ENCODE results near the gene CYRIA.

CYRIA gene

DNA sequence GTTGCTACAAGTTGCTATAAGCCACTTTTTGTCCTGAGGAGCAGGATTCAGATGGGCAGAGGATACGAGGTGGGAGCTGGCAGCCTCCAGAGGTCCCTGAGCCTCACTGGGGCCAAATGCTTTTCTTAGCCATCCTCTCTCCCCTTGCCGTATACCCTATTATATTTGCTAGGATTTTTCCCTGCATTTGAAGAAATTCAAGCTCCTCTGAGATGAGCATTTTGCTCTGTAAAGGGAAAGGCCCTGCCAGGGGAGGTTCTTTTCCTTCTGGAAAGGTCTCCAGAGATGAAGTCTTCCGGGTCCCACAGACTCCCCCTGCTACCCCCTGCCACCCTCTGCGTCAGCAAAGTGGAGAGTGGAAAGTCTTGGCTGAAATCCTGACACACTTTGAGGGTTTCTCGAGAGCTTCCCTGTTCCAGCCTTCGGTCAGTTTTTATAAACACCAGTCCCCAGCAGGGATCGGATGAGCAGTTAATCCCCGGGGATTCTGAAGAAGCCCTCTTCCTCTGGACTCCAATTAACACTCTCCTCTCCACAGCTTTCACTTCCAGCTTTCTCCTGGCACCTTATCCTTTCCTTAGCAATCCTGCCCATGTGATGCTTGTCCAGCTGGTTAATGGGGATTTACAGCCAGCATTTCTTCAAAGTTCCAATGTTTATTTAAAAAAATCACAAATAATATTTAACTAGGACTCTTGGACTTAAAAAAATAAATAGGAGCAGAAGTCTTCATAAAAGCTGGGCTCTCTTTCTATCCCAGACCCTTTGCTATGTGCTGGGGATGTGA lies 13.1 kb downstream of the CYRIA start:
- no peak for DNase-seq (ENCODE audit: extremely low read depth in 1 of 2, low read depth in 1 of 2)

GRCh38 chr2:16650287-16651249 lies 15.1 kb downstream of the CYRIA start:
- no peak for DNase-seq (ENCODE audit: extremely low read depth in 1 of 2, low read depth in 1 of 2)

DNA sequence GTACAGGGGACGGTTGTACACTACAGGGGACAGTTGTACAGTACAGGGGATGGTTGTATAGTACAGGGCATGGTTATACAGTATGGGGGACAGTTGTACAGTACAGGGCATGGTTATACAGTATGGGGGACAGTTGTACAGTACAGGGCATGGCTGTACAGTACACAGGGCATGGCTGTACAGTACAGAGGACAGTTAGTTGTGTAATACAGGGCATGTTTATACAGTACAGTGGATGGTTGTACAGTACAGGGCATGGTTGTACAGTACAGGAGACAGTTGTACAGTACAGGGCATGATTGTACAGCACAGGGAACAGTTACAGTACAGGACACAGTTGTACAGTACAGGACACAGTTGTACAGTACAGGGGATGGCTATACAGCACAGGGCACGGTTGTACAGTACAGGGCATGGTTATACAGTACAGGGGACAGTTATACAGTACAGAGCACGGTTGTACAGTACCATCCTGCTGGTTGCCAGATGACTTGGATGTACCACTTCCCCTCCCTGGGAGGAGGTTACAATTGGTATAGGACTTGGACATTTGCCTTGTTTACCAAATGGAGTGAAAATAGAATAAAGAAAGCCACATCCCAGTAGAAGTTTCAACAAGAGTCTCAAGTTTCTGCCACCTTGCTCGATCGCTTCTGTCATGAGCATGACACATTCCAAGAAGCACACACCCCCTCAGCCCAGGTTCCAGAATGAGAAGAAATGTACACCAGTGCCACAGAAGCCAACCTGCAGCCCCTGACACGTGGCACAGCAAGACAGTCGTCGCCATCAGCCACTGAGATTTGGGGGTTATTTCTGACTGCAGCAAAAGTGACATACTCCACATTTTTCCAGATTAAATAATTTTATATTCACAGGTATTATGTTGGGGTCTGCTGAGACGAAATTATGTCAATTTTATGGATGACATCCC lies 16.0 kb downstream of the CYRIA start:
- no peak for DNase-seq (ENCODE audit: extremely low read depth in 1 of 2, low read depth in 1 of 2)

GRCh38 chr2:16647992-16648617 lies 17.5 kb downstream of the CYRIA start:
- no peak for DNase-seq (ENCODE audit: extremely low read depth in 1 of 2, low read depth in 1 of 2)

DNA sequence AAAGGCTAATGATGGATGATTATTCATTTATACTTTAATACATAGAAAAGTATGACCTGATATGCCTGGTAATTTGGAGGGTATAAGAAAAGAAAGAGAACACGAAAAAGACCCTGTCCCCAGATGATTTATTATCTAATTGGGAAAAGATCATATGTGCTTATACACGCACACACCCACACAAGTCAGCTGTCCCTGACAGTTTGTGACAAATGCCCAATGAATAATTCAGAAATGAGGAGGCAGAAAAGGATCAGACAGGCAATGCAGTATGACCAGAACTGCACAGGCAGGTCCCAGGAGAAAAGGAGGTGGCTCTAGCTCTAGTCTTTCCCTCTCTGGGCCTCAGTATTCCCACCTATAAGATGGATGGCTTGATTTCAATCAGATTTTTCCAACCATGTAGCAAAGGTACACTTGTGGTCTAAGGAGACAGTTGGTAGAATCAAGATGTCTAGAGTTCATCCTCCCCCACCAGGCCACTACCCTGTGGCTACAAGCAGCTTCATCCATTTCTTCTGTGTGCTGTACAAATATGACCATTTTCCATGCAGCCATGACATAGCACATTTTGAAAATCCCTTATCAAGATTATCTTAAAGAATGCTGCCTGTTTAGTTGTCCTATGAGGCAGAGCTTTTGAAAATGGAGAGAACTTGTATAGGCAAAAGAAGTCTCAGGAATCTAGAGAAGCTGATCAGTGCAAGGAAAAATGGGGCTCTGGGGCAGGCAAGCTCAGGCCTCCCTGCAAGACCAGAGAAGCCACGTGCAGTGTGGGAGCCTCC lies 19.7 kb downstream of the CYRIA start:
- DNase-seq (ENCODE audit: extremely low read depth in 1 of 2, low read depth in 1 of 2) = no peak

- no peak for DNase-seq (ENCODE audit: extremely low read depth in 1 of 2, low read depth in 1 of 2)
These were observed 20.5 kb downstream of the CYRIA start for GRCh38 chr2:16645088-16645487.

- DNase-seq (ENCODE audit: extremely low read depth in 1 of 2, low read depth in 1 of 2) = no peak
These were observed 21.3 kb downstream of the CYRIA start for GRCh38 chr2:16644221-16644925.

DNA sequence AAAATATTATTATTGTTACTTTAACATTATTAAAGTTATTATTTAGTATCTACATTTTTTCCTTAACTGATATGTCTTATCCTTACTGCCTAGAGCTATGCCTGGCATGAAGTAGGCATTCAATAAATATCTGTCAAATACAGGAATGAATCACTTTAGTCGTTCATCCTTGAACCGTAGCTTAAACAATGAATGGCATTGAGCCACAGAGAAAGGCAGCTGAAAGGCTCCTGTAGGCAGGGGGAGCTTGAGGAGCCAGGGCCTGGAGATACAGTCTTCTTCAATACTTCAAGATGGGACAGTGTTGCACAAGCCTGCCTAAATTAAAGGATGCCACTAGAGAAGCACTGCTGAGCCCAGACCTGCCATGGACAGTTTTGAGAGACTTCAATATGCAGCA lies 22.5 kb downstream of the CYRIA start:
- no peak for DNase-seq (ENCODE audit: extremely low read depth in 1 of 2, low read depth in 1 of 2)

DNA sequence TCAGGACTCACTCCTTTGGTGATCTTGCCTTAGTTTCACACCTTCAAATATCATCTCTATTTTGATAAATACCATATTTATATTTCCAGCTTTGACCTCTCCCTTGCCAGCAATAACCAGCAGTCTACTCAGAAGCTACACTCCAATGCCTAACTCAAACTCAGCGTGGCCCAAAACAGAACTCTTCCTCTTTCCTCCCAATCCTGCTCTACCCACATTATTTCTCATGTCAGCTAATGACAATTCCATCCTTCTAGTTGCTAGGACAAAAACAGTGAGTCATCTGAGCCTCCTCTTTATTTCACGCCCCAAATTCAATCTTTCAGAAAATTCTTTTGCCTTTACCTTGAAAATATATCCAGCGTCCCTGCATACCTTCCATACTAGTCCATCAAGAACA lies 23.5 kb downstream of the CYRIA start:
- no peak for DNase-seq (ENCODE audit: extremely low read depth in 1 of 2, low read depth in 1 of 2)

DNA sequence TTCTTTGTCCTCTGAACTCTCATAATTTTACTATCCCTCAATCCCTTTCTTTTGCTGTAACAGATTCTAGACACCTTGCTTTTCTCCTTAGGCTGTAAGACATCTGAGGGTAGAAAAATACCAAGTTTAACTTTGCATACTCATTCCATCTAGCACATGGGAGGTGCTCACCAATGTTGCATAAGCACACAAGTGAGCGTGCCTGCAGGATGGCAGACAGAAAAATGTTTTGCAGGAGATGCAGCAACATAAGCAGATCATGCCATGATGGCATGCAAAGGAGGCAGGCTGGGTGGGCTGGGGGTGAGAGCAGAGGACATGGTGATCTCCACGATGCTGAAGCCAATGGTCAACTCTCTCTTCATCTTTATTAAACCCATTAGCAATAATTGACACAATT lies 24.1 kb downstream of the CYRIA start:
- DNase-seq (ENCODE audit: extremely low read depth in 1 of 2, low read depth in 1 of 2) = no peak

DNA sequence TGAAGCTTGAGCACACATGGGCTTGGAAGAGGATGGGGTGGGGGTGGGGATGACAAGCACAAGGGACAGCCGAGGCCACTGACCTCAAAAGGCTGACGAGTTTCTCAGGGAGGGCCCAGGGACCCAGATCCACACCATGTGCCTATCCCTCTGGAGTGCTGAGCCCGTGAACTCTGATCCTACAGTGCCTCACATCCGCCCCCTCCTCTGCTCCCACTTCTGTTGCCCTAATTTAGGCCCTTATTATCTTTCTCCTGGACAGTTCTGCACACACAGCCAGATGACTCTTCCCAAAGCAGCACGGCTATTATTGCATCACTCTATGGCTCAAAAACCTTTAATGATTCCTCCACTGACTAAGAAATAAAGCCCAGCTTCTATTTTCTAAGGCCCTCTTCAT lies 24.8 kb downstream of the CYRIA start:
- DNase-seq (ENCODE audit: extremely low read depth in 1 of 2, low read depth in 1 of 2) = no peak

DNA sequence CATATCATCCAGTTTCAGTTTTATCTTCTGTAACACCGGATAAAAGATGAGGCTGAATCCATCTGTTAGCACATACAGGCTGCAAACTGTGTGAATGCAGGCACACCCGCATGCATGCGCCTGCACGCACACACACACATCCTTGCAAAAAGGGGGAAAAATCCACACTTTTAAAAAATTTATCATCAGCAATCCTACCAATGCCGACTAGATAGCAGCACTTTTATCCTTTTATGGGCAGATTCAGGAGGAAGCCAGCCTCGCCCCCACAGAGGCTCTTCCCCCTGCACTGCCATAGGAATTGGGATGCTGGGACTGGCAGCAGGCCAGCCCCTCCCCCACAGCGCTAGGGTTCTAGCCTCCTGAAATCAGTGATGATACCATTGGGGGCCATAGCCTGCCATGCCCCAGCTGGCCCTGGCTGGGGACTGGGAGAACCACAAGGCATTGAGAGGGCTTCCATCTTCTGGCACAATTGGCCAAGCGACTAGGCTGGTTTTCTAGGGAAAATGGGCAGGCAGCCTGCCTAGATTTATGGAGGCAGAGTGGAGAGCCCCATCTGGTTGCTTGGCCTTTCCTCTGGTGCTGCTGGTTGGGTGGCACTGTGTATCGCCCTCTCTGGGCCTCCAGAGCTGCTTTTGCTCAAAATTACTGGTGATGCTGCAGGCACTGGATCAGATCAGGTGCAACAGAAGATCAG lies 25.5 kb downstream of the CYRIA start:
- no peak for DNase-seq (ENCODE audit: extremely low read depth in 1 of 2, low read depth in 1 of 2)

DNA sequence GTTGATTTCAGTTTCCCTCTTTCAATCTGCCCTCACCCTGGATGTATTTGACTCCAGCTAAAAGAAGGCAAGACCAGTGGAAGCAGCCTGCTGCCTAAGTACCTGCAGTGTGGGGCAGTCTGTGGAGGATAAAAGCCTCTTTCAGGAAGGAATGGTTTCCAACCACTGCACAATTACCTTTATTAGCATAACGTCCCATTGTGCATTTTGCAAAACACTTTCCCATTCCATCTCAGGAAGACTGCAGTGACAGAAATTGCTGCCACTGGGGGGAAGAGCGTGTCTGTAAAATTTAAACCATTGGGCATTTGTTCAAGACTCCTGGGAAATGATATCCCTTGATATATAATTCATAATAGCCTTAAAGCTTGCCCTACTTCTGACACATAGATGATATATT lies 26.2 kb downstream of the CYRIA start:
- DNase-seq (ENCODE audit: extremely low read depth in 1 of 2, low read depth in 1 of 2) = no peak

GRCh38 chr2:16638946-16639345 lies 26.7 kb downstream of the CYRIA start:
- DNase-seq (ENCODE audit: extremely low read depth in 1 of 2, low read depth in 1 of 2) = no peak

- DNase-seq (ENCODE audit: extremely low read depth in 1 of 2, low read depth in 1 of 2) = no peak
These were observed 28.3 kb downstream of the CYRIA start for GRCh38 chr2:16637304-16637703.

DNA sequence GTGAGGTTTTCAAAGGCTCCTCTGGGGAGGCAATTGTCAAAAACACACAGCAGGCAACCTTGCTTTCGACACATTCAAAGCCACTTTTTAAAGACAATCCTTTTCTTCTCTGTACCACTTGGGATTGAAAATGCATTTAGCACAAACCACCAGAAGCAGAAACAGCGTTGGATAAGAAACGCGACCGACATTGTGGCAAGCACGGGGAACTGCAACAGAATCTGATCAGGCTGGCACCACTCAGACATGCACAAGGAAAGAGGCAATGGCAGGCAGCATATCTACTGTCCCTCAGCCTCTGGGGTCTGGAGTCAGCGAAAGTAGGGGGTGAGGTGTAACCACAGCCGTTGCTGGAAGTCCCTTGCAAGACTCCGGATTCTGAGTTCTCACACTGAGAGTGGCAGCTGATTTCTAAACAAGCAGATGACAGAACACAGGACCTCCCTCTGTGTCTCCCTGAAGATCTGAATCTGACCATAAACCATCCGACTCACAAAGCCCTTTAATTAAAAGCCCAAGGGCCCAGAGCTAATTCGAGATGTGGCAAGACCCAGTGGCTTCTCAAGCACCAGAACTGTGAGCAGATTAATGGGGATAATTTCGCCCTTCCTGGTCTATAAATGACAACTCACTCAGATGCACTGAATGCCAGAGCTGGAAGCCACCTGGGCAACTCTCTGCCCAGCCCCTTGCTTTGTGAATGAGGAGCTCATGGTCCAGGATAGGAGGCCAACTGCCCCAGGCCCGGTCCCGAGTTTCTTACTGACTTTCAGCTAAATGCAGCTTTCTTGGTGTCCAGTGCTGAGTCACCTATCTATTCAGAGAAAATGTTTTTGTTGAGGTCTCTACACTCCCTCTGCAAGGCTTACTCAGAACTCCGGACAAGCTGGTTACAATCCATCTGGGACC lies 29.6 kb downstream of the CYRIA start:
- DNase-seq (ENCODE audit: extremely low read depth in 1 of 2, low read depth in 1 of 2) = no peak

DNA sequence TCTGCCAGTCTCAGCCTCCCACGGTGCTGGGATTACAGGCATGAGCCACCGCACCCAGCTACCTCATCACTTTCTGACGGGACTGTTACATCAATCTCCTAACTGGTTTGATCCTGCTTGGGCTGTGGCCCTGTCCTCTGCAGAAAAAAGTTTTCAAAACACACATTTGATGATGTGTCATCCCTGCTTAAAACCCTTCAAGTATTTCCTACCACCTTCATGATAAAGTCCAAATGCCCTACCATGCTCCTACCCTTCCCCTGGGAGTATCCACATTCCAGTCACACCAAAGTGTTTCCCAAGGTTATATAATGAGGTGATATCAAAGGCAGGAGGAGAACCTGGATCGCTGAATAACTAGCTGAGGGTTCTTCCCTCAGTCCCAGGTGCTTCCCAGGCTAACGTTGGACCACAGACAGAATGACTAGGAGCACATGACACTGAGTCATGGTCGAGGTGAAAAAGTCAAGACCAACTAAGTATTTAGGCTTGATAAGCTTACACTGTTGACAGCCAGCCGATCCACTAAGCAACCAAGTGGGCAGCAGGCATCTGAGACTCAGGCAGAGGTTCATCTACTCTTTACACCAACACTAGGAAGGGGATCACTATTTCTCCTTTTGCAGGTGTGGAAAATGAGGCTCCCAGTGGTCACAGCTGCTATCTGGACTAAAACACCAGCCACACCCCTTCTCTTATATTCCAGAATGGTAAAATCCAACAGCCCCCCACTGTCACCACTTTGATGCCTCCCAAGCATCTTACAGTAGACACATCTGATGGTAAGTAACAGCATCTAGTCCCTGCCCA lies 31.8 kb downstream of the CYRIA start:
- no peak for DNase-seq (ENCODE audit: extremely low read depth in 1 of 2, low read depth in 1 of 2)
